Muscle of back (tissue), 13 donors: ENCODE measurements around the gene ZNF419. TPM values are rescaled to one million over a fixed set of nuclear protein-coding genes. Genes with fewer than 3 reads are reported as not detected.
"Not testable (repeated sequence)": the region's sequence is repeated elsewhere in the genome, so short reads cannot be mapped to it uniquely, and the experiment has no call there.

ENCODE experiments used
- DNase-seq, 3 donors: peaks; one replicate each; pipeline versions ENCODE4 v3.0.0 to v3.0.0-alpha.2; 2013
- long read RNA-seq, 9 donors: transcript quantifications; one replicate each; lab custom pipeline, GENCODE V29; 2026
- polyA plus RNA-seq, 10 donors: library from polyadenylated mRNA; unstranded; fragments of 120-200 nt; gene quantifications; one replicate each; pipeline ENCODE4 v1.2.1, GENCODE V29; 2013; ENCODE audit not compliant: insufficient read length in 10 of 10

ZNF419 gene
- 10 to 100 TPM in 3 of 10 donors, 1 to 10 TPM in 7; 5.9 to 13.2 (median 9.9) TPM for polyA plus RNA-seq
- long read RNA-seq, donor 1: 0 reads
- long read RNA-seq, donor 2, partial matches to known transcripts: 0 of 1 reads
- long read RNA-seq, donor 2, other reads (novel, unspliced or antisense): 0 of 1 reads
- long read RNA-seq, donor 3: 0 reads
- long read RNA-seq, donor 4, partial matches to known transcripts: 0 of 1 reads
- long read RNA-seq, donor 4, other reads (novel, unspliced or antisense): 0 of 1 reads
- long read RNA-seq, donor 5, partial matches to known transcripts: 0 of 1 reads
- long read RNA-seq, donor 5, other reads (novel, unspliced or antisense): 0 of 1 reads
- long read RNA-seq, donor 6: 0 reads
- long read RNA-seq, donor 7, partial matches to known transcripts: 0 of 3 reads
- long read RNA-seq, donor 7, other reads (novel, unspliced or antisense): 0 of 3 reads
- long read RNA-seq, donor 8, partial matches to known transcripts: 0 of 2 reads
- long read RNA-seq, donor 8, other reads (novel, unspliced or antisense): 0 of 2 reads
- long read RNA-seq, donor 9, partial matches to known transcripts: 0 of 1 reads
- long read RNA-seq, donor 9, other reads (novel, unspliced or antisense): 0 of 1 reads

DNA sequence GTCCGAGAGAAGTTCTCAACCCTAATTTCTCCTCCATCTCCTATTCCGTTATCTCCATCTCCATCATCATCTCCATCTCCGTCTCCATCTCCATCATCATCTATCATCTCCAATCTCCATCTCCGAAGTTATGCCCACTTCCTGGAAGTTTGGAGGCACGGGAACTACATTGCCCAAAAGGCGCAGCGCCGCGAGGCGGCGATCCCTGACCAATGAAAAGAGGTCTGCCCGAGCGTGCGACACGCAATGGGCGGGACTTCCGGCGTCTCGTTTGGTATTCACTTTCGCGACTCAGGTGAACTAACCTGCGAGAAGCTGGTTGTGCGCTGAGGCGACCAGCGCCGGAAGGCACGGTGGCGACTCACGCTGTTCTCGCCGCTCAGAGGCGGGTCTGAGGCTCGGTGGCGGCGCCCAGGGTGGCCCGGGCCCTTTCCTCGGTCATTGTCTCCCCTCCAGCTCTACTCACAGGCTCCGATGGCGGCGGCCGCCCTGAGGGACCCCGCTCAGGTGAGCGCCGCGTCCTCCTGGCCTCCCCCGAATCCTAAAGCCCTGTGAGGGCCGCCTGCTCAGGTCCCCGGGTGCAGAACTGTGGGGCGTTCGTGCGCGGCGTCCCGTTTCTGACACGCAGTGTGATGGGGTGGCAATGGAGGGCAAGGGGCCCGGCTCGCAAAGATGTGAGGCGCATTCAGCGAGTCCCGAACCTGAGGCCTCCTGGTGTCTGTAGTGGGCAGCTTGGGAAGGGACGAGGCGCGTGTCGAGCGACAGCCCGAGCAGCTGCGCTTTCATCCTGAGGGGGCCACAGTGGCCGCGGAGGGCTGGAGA, at the start of gene ZNF419:
TSS of gene ZNF419 (plus strand) at position 274 of the 822 bp plus-strand sequence. CDS start at position 475, 201 bp downstream.
- DNase-seq: peak; percentile 88 to 97 (median 95)

DNA sequence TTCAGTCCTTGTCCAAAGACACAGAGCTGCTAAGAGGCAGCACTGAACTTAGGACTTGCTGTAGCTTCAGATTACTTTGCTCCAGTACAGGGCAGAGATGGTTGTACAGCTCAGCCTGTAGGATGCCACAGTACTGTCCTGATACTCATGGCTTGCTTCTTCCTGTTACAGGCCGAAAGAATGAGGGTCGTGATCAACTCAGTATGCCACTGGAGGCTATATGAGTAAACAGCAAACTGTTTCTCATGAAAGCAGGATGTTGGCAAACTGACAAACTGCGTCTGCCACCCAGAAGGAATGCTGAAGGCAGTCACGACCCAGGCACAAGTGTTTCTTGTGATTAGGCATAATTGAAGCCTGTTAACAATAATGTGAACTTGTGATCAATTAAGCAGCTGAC, 49.6 kb upstream of the ZNF419 start:
- DNase-seq: no peak

DNA sequence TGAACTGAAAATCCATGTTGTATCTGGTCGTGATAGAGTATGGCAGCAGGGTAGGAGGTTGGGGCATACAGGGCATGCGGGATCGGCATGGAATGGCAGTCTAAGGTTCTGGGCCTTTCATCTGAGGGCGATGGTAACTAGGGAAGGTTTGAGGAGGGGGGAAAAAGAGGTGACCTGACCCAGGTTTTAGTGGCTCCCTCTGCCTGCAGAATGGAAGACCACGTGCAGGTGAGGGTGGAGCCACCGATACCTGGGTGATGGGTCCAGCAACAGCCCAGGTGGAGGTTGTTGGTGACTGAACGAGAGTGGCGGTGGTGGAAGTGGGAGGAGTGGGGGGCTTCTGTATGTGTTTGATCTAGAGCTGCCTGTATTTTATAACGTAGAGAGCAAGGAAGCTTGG, 48.6 kb upstream of the ZNF419 start:
- no peak for DNase-seq

DNA sequence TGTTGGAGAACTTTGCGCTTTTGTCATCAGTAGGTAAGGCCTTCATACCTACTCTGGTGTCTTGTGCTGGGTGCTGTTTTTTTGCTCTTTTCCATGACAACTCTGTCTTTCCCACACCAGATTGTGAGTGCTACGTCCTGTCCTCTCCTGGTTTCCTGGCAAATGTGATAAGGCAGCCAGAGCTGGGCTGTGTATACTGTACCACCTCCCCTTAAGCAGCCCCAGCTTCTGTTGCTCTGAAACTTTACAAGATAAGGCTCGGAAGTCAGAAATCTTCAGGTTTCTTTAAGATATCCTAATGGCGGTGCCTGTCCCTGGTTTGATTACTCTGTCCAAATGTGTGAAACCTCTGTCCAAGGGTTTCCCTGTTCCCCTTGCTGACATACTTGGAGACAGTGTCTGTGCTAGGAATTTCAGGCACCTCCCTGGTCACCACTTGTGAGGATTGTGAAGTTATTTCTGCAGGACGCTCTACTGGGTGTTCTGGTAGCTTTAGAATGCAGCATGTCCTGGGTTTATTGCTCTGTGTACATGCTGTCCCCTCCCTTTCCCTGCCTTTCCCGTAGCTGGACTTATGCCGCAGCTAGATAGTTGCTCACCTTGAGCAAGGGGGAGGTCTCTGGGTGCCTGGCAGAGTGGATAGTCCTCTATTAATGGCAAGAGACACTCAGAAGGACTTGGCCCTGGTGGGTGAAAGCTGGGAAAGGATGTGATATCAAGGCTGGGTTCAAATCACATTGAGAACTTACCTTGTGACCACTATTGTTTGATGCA, 45.4 kb upstream of the ZNF419 start:
- no peak for DNase-seq

DNA sequence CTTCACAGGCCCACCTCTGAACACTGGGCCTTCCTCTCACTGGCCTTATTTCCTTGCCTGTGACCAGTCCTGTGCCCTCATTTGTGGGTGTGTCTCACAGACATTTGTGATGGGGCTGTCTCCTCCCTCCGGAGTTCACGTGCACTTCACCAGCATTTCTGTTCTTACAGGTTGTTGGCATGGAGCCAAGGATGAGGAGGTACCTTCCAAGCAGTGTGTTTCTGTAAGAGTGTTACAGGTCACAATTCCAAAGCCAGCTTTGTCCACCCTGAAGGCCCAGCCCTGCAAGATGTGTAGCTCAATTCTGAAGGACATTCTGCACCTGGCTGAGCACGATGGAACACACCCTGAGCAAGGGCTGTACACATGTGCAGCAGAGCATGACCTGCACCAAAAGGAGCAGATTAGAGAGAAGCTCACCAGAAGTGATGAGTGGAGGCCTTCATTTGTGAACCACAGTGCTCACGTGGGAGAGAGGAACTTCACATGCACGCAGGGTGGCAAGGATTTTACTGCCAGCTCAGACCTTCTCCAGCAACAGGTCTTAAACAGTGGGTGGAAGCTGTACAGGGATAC, 44.3 kb upstream of the ZNF419 start:
- DNase-seq: no peak

DNA sequence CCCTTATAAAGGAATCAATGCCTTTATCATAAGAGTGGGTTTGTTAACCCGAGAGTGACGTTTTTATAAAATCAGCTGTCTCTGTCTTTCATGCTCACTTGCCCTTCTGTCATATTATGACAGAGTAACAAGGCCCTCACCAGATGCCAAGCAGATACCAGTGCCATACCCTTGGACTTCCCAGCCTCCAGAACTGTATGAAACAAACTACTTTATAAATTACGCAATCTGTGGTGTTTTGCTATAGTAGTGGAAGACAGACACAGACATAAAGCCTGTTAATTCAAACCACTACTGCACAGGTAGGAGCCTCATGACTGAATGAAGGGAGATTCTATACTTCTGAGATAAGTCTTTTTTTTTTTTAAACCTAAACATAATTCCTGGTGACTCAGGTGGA, 35.2 kb upstream of the ZNF419 start:
- no peak for DNase-seq

DNA sequence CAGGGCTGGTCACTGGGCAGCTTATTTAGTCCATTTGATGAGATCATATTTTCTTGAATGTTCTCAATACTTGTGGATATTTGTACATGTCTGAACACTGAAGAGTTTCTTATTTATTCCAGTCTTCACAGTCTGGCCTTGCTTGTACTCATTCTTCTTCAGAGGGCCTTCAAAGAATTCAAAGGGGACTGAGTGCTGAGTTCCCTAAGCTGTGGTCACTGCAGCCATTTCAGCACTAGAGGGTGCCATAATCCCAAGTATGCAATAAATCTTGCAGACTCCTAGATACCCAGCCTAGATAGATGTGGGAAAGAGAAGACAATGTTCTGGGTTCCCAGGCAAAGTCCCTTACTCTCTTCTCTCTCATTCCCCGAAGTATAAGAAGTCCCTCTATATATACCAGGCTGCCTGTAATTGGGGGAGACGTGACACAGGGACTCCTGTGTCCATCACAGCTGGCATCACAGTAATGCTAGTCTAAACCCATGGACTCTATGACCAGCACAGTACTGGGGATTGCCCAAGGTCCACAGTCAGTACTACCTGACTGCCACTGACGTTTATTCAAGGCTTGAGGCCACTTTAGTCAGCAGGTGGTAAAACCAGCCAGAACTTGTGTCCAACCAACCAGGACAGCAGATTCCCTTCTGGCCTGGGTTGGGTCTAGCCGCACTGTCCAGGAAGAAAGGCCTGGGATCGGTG, 21.7 kb upstream of the ZNF419 start:
- DNase-seq: no peak

DNA sequence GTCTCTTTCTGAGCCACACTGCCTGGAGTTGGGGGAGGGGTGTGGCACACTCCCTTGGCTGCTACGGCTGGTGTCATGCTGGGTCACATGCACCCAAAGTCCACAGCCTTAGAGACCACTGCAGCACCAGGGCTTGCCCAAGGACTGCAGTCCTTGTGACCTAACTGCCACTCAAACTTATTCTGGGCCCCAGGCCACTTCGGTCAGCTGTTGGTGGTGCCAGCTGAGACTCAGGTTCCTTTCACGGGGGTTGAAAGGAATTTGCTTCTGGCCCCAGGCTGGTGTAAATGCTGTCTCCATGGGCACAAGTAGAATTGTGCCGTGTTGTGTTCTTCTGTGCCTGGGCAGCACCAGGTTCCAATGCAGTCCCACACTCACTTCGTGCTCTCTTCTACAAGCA, 21.1 kb upstream of the ZNF419 start:
- DNase-seq: no peak

DNA sequence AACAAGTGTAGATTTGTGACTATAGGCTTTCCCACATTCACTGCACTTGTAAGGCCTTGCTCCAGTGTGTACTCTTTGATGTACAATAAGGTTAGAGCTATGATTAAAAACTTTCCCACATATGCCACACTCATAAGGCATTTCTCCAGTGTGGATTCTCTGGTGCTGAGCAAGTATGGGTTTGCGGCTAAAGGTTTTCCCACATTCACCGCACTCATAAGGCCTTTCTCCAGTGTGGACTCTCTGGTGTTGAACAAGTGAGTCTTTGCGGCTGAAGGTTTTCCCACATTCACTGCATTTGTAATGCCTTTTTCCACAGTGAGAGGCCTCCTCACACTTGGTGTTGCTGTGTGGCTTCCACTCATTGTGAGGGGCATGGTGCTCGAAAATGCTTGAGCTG, 13.9 kb upstream of the ZNF419 start:
- DNase-seq: no peak

DNA sequence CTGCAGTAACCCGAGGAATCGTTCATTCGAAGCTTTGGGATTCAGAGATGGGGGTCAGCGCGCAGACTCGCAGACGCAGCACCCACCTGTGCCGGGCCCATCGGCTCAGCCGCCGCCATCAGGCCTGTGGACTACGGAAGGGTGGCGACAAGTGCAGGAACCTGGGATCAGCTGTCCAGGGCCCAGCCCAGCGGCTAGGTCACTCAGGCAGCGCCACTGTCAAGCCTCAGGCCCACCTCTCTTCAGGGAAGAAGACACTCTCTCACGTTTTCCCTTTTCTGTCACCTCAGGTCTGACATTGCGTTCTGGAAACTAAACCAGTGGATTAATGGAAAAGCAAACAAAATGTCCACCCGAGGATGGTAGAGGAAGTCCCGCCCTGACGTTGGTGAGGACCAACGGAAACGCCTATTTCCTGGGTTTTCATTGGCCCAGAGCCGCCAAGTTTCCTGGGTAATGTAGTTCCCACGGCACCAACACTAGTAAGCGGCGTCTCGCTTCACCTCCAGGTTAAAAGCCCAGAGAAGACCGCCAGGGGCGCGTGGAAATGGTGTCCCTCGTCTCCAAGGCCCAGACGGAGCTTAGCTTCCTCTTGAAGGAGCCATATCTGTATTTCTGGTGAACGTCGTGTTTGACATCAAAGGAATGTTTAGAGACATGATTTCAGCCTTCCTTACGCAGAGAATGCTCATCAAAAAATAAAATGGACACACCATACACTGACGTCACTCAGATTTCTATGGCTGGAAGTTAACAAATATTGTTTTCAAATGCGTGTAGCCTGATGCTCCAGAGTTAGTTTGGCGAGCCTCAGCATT, 10.2 kb upstream of the ZNF419 start, which contains the start of gene ZNF772:
TSS of gene ZNF772 (minus strand) at position 376 of the 818 bp plus-strand sequence. CDS start at position 119, 257 bp downstream.
- peak; percentile 93 to 96 (median 94) for DNase-seq

DNA sequence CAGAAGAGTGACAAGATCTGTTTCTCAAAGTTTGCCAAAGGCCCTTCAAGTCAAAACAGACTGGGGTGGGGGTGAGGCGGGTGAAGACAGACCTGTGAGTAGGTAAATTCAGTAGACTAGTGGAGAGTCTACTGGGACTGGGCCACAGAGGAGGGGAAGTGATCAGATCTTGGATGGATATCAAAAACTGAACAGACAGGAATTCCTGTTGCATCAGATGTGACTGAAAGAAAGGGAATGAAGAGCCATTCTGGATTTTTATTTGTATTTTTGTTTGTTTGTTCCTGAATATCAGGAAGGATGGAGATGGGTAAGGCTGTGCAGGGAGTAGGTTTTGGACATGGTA, 722 bp downstream of the ZNF419 start:
- not testable (repeated sequence) for DNase-seq

DNA sequence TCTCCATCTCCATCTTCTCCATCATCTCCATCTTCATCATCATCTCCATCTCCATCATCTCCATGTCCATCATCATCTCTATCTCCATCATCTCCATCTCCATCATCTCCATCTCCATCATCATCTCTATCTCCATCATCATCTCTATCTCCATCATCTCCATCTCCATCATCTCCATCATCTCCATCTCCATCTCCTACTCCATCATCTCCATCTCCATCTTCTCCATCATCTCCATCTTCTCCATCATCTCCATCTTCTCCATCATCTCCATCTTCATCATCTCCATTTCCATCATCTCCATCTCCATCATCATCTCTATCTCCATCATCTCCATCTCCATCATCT, 11.8 kb downstream of the ZNF419 start:
- not testable (repeated sequence) for DNase-seq

DNA sequence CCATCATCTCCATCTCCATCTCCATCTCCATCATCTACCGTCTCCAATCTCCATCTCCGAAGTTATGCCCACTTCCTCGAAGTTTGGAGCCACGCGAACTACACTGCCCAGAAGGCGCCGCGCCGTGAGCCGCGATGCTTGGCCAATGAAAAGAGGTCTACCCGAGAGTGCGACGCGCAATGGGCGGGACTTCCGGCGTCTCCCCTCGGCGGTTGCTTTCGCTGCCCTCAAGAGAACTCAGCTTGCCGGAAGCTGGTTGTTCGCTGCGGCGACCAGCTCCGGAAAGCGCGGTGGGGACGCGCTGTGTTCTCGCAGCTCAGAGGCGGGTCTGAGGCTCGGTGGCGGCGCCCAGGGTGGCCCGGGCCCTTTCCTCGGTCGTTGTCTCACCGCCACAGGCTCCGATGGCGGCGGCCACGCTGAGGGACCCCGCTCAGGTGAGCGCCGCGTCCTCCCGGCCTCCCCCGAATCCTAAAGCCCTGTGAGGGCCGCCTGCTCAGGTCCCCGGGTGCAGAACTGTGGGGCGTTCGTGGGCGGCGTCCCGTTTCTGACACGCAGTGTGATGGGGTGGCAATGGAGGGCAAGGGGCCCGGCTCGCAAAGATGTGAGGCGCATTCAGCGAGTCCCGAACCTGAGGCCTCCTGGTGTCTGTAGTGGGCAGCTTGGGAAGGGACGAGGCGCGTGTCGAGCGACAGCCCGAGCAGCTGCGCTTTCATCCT, 12.3 kb downstream of the ZNF419 start, which contains the start of gene ZNF773:
TSS of gene ZNF773 (plus strand) at position 259 of the 716 bp plus-strand sequence. CDS start at position 402, 143 bp downstream.
- peak; percentile 95 to 98 (median 97) for DNase-seq

DNA sequence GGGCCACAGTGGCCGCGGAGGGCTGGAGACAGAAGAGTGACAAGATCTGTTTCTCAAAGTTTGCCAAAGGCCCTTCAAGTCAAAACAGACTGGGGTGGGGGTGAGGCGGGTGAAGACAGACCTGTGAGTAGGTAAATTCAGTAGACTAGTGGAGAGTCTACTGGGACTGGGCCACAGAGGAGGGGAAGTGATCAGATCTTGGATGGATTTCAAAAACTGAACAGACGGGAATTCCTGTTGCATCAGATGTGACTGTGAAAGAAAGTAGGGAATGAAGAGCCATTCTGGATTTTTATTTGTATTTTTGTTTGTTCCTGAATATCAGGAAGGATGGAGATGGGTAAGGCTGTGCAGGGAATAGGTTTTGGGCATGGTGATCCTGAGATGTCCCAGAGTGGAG, 12.8 kb downstream of the ZNF419 start:
- DNase-seq: peak in 1 of 3 donors; percentile 28

DNA sequence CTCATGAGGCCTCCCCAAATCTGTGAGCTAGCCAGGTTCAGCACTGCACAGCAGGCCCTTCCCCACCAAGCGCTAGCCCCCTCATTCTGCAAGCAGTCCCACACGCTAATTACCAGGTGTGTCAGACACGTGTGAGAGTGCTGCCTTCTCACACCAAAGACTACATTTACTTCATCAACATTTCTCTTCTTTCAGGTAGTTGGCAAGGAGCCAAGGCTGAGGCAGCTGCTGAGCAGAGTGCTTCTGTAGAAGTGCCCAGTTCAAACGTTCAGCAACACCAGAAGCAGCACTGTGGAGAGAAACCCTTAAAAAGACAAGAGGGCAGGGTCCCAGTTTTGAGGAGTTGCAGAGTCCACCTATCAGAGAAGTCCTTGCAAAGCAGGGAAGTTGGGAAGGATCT, 18.6 kb downstream of the ZNF419 start:
- DNase-seq: no peak

DNA sequence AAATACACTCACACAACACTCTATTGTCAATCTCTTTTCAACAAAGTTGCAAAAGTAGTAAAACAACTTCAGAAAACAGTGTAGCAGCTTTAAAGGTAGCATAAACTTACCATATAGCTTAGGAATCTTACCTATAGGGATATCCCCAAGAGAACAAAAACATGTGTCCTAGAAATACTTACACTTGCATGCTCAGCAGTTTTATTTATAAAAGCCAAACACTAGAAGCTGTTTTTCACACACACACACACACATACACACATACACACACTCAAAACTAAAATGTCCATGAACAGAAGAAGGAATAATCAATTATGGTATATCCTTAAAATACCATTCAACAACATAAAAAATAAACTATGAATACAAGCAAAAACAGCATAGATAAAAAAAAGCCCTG, 23.9 kb downstream of the ZNF419 start:
- no peak for DNase-seq

DNA sequence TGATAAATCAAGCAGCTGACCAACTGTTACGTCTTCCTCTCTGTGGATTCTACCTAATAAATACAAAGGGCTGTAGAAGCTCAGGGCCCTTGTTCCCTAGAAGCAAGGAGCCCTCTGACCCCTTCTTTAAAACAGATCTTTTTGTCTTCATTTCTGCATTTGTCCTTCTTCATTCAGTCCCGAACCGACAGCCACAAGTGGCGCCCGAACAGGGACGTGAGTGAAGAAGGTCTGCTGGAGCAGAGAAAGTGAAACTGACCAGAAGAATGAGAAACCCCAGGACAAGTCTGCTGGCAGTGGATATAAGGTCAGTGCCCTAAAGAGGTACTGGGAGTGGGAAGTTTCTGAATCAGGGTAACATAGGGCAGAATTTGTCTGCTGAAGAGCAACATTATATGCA, 25.3 kb downstream of the ZNF419 start:
- DNase-seq: no peak

DNA sequence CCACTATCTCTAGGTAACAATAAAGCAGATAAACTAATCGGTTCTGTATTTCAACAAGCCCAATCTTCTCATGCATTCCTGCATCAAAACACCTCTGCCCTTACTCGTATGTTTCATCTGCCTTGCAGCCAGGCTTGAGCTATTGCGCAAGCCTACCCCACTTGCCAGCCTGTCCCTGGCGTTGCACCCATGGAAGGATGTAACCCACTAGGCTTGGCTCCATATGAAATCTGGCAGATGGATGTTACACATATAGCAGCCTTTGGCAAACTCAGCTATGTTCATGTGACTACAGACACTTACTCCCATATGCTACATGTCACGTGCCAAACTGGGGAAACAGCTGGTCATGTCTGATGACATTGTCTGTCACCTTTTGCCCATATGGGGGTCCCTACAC, 27.7 kb downstream of the ZNF419 start:
- no peak for DNase-seq

DNA sequence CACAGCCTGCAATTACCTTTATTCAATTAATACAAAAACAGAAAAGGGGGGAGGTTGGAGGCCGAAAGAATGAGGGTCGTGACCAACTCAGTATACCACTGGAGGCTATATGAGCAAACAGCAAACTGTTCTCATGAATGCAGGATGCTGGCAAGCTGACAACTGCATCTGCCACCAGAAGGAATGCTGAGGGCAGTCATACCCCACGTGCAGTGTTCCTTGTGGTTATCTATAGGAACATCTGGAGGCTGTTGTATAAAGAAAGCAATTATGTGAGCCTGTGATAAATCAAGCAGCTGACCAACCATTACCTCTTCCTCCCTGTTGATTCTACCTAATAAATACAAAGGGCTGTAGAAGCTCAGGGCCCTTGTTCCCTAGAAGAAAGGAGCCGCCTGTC, 30.5 kb downstream of the ZNF419 start:
- DNase-seq: not testable (repeated sequence)
